ENCODE measurements around the gene C11orf98. TPM values are rescaled to one million over a fixed set of nuclear protein-coding genes. Genes with fewer than 3 reads are reported as not detected.

C11orf98 gene
- total and polyA plus RNA-seq, 2 donors (not counting 1 experiment from before 2014, with no cell fraction given): 41.5 to 48.1 TPM

DNA sequence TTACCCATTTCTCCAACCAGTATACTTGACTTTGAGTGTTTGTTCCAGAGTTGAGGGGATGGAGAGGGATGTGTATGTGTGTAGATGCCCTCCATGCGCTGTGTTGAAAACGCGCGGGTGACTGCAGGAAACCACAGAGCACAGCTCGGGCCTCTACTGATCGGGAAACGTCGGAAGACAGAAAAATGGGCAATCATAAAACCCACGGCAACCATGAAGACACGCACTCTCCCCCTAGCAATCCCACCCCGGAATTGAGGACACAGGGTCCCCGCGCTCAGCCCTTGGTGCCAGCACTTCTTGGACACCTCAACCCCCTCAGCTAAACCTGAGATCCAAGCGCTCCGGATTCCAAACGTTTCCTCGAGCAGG lies 6.2 kb upstream of the C11orf98 start:
- peak overlapping the region; percentile 97 for H3K9ac ChIP-seq (ENCODE audit: low read length)
- H3K79me2 ChIP-seq (ENCODE audit: control insufficient read depth, insufficient read depth, low read length): peaks cover 69% of the 10 kb centered on the region
- peaks cover 9% of the 10 kb centered on the region for H4K20me1 ChIP-seq (ENCODE audit: control insufficient read depth, insufficient read depth, low read length, poor library complexity, severe bottlenecking)
- Mint-ChIP-seq H3K4me3 (peak overlapping the region; percentile 100), H3K4me1 (peaks cover 53% of the 10 kb centered on the region), H3K27me3 (no peaks in the 10 kb centered on the region), H3K27ac (peak overlapping the region; percentile 97), H3K9me3 (ENCODE audit: insufficient read depth) (no peaks in the 10 kb centered on the region)
- TF ChIP-seq EZH2 (IDR thresholded peaks at IDR 0.05; ENCODE audit: borderline replicate concordance, insufficient read depth, low read depth, low read length, poor library complexity, severe bottlenecking) (no peak), CTCF (IDR thresholded peaks at IDR 0.05) (no peak)
- CTCF ChIA-PET: interaction anchor here (0.8 to 2.5 kb wide), 11 partner anchors 10 to 187 kb away, joined by 3 to 13 read pairs (median 4); partner anchors contain the start of genes B3GAT3, EEF1G, INTS5 and TUT1
- ATAC-seq (ENCODE audit: low read depth) (peak; percentile 14), DNase-seq (no peak)
- POLR2A ChIA-PET: interaction anchor here (0.7 to 2.8 kb wide), 18 partner anchors 9 to 184 kb away, joined by 3 to 21 read pairs (median 5); partner anchors contain the start of genes B3GAT3, EEF1G, GANAB and HNRNPUL2
- H3K4me3 ChIP-seq (ENCODE audit: control extremely low read depth in 1 of 5, extremely low read depth in 1 of 5, insufficient read depth in 1 of 5, low read depth in 2 of 5, low read length in 4 of 5): peak overlapping the region; percentile 85 to 97 (median 87)
- H2AFZ ChIP-seq (ENCODE audit: insufficient read depth, low read depth, low read length, poor library complexity, severe bottlenecking): peak overlapping the region; percentile 92
- no peaks in the 10 kb centered on the region for H3K9me3 ChIP-seq (ENCODE audit: control extremely low read depth in 1 of 3, control insufficient read depth in 2 of 3, insufficient read depth in 1 of 3, low read length in 2 of 3)
- peaks cover 27 to 42% of the 10 kb centered on the region in 2 donors for H3K4me1 ChIP-seq (ENCODE audit: control insufficient read depth in 2 of 2, insufficient read depth in 2 of 2, low read length in 2 of 2)
- peak overlapping the region; percentile 56 to 71 for H3K27ac ChIP-seq (ENCODE audit: low read length in 2 of 2)
- intact Hi-C loops (cut with micrococcal nuclease): loop anchor here (1.0 to 2.0 kb wide), 5 partner anchors 8 to 210 kb away; partner anchors contain the start of genes GANAB, HNRNPUL2, INTS5 and SLC3A2
- H3K4me2 ChIP-seq (replicated peaks; ENCODE audit: low read depth, low read length, poor library complexity, severe bottlenecking): peak overlapping the region; percentile 94
- no peaks in the 10 kb centered on the region for H3K27me3 ChIP-seq (replicated peaks in 1 of 4; ENCODE audit: control extremely low read depth in 1 of 4, control insufficient read depth in 3 of 4, insufficient read depth in 4 of 4, low read length in 3 of 4)
- WGBS (ENCODE audit: insufficient coverage): under 1% methylated on average over 17 of the region's 17 CpGs
- H3K36me3 ChIP-seq (replicated peaks in 1 of 2; ENCODE audit: control extremely low read depth in 1 of 2, control insufficient read depth in 1 of 2, extremely low read depth in 1 of 2, insufficient read depth in 2 of 2, low read length in 1 of 2): peaks cover 3 to 22% of the 10 kb centered on the region in 2 experiments
